ENCODE measurements around the gene TNRC6B.

TNRC6B gene

DNA sequence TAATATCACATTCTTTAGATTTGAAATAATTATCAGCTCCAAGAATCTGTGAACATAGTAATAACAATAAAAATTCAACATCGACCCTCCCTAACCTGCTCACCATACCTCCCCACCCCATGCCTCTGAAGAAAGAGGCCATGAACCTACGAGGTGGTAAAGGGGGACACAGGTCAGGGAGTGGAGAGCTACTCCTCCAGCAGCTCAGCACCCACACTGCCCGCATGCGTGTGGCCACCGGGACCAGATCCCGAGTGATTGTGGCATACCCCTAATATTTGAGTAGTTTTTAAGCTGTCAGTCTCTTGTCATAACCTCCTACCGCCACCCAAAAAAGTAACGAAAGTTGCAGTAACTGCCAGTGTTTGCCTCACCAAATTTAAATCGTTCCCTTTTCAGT is 151.7 kb downstream of the TNRC6B start:
- DNase-seq: no peak

DNA sequence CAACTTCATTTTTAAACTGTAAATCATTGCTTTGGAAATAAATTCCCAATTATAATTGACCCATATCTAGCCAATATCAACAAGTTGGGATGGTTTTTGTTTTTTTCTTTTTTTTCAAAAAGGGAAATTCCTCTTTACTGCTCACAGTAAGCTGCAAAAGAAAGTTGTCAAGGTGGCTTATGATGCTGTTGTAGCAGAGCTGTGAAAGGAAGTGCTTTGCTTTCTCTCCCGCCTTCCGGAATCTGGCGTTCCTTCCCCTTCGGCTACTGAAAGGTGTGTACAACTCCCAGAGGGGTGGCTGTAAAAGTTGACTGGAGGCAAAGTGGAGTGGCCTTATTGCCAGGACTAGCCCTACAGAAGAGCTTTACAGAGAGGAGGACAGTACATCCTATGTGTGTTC is 152.4 kb downstream of the TNRC6B start:
- no peak for DNase-seq

DNA sequence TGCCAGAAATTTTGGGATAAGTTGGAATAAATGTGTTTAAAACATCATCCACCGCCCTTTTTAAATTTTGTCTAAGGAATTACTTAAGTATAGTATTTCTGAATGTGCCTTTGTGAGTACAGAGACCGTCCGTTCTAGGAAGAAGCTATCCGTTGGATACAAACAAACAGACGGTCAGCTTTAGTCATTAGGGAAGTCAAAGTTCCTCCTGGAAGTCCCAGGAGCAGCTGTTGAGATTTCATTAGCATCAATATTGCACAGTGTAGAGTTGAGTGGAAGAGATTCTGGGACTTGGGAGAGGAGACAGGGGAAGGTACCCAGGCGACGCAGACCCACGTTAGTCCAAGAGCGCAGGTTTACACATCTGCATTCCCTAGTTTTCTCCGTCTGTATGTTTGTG is 152.9 kb downstream of the TNRC6B start:
- no peak for DNase-seq

DNA sequence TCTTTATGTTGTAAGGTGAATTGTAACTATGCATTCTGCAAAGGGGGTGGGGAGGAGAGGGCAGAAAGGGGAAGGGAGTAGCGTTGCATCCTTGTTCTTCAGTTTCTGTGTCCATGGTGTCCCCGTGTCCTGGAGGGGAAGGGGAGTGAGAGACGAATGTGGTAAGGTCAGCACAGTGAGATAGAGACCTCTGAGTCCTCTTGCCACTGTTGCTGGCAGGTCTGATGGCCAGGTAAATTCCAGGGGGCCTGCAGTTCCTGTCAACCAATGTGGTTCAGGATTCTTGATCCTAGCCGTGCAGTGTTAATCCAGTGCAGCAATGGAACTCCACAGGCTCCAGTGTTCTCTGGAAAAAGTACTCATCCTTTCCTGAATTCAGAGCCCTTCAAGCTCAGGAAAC is 154.0 kb downstream of the TNRC6B start:
- no peak for DNase-seq

DNA sequence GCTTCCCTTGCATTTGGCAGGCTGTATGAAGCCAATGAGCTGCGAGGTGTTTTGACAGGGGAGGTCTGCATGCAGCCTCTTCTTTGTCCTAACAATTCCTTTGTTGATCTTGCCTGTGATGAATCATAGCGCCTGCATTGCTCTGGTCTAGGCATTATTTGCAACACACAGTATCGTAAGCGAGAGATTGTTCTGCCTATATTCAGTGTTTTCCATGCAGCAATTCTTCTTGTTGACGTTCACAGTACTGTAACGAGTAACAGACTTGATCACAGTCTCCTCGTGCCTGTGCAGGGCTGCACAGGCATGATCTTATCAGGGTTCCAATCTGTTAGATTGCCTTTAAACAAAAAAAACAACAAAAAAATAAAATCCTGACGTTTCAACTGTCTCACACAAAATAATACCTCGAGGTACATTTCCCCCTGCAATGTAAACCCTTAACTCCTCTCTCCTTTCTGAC is 154.6 kb downstream of the TNRC6B start:
- DNase-seq: no peak

DNA sequence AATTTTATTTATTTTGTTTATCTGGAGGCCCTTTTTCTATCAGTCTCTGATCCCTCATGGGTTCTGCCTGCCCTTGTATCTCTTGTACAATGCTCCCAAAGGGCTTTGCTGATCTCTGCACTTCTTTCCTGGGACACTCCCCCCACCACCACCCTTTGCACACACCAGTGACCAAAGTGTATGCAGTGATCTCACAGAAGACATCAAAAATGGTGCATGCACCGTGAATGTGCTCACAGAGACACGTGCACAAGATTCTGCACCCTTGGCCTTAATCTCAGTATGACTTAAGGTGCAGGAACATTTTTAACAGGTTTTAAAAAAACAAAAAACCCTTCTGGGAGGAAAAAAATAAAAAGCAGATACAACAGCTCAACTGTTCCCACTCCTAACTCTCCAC is 156.3 kb downstream of the TNRC6B start:
- no peak for DNase-seq

DNA sequence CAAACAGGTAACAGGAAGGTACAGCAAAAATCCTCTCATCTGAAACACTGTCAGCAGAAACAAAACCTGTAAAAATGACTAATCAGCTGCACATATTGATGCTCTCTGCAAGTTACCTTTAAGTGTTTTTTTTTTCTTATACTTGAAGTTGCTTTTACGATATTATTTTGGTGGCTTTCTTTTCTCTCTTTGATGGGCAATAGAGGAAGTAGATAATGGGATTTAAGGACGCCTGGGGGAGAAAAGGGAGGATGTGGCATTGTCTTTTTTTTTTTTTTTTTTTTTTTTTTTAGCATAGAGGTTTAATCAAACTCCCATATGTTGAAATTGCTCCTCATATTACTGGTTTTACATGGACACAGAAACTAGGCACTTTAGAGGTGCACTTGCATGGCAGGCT is 157.2 kb downstream of the TNRC6B start:
- no peak for DNase-seq

DNA sequence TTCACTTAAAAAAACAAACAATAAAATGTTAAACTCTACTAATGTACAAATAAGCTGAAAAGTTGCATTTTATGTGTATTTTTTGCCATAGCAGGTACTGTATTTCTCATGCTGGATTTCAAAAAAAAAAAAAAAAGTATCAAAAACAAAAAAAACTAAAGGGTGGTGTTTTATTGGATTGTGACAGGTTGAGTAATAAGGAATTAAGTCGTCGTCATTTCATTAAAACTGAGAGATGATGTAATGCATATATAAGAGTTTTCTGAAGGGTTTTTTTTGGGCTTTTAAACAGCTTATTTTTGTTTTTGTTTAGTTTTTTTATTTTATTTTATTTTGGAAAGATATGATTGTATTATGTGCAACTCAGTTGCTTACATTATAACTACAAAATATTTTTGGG is 157.6 kb downstream of the TNRC6B start:
- DNase-seq: no peak

DNA sequence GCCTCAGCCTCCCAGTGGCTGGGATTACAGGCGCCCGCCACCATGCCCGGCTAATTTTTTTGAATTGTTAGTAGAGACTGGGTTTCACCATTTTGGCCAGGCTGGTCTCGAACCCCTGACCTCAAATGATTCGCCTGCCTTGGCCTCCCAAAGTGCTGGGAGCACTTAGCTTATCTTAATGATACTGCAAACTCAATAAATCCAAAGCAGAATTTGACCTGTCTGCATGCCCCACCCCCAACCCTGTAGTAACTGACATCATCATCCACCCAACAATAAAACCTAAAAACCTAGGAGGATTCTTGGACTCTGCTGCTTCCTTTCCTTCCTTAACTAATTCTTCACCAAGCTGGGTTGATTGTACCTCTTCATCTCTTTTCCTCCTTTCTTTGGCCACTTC is 162.3 kb downstream of the TNRC6B start:
- no peak for DNase-seq

DNA sequence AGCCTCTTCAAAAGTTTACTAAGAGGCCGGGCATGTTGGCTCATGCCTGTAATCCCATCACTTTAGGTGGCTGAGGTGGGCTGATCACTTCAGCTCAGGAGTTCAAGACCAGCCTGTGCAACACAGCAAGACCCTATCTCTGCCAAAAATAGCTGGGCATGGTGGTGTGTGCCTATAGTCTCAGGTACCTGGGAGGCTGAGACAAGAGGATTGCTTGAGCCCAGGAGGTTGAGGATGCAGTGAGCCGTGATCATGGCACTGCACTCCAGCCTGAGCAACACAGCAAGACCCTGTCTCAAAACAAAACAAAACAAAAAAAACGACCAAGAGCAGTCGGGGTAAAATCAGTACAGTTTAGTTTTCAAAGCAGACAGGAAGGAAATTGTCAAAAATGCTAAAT is 163.9 kb downstream of the TNRC6B start:
- DNase-seq: no peak

DNA sequence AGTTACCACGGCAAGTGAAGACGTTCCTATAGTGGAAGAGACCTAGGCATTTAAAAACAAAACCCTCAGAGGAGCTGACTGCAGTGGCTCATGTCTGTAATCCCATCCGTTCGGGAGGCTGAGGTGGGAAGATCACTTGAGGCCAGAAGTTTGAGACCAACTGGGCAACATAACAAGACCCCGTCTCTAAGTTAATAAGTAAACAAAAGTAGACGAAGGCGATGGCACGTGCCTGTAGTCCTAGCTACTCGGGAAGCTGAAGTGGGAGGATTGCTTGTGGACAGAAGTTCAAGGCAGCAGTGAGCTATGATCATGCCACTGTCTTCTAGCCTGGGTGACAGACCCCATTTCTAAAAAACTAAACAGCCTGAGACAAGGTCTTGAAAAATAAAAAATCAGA is 164.8 kb downstream of the TNRC6B start:
- DNase-seq: no peak

DNA sequence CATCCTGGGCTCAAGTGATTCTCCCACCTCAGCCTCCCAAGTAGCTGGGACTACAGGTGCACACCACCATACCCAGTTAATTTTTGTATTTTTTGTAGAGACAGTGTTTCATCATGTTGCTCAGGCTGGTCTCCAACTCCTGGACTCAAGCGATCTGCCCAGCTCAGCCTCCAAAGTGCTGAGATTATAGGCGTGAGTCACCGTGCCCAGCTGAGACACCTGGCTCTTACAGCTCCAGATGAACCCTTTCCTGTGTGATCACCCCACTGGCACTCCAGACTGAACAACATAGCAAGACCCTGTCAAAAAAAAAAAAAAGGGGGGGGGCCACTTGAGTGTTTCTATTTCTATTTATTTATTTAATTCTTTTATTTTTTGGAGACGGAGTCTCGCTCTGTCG is 167.5 kb downstream of the TNRC6B start:
- DNase-seq: no peak

DNA sequence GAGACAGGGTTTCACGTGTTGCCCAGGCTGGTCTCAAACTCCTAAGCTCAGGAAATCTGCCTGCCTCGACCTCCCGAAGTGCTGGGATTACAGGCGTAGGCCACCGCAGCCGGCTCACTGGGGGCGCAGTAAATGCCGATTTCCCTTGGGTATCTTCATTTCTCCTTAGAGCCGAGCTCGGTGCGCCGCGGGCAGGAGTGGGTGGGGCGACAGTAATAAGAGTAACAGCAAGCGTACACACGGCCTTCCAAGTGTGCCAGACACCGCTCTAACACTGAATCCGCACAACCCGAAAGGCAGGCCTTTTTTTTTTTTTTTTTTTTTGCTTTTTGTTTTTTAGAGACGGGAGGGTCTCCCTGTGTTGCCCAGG is 168.1 kb downstream of the TNRC6B start:
- peak; percentile 66 for DNase-seq

DNA sequence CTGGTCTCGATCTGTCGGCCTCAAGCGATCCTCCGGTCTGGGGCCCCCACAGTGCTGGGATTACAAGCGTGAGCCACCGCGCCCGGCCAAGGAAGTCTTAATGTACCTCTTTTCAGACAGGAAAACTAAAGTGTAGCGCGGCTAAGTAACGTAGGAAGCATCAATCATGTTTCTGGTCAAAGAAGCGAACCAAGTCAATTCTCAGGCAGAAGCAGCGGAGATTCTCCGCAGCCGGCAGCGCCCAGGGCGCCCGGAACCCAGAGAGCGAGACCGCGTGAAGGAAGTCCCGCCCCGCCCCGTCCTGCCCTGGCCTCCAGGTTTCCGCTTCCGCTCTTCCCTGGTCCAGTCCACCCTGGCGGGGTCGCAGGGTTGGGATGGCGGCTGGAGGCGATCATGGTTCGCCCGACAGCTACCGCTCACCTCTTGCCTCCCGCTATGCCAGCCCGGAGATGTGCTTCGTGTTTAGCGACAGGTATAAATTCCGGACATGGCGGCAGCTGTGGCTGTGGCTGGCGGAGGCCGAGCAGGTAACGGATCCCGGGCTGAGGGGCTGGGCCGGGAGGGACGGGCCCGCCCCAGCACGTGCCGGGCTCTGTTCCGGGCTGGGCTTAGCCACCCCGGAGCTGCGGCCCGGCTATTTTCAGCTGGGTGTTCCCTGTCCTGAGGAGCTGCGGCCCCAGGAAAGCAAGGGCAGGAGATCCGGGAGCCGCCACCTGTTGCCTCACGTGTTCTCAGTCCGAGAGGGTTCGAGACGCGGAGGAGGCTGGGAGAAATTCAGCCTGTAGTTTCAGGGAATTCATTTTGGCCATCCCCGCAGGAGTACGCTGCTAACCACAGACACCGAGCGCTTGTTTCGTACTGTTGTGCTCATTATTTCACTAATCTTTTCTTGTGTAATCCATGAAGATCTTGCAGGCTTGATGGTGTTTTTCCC is 168.7 kb downstream of the TNRC6B start, which contains the start of gene ADSL:
Gene ADSL, plus strand, starts transcription at position 316 of the 934 bp plus-strand sequence. Its CDS starts 59 bp downstream, at position 375.
- peak; percentile 75 for DNase-seq

DNA sequence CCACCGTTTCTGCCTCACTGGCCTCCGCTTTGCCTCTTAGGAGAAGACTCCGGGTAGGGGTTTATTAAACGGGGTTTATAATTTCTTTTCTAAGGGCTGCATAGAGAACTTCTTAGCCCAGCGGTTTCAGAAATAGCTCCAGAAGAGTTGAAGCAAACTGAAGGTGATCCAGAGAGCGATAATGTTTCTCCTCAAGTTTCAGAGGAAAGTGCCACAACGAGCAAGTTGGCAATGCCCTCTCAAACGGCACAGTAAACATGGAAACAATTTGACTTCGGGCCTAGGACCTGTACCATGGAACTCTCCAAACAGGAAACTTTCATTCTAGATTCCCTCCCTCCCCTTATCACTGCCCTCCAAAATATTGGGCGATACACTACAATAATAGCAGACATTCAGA is 169.6 kb downstream of the TNRC6B start:
- no peak for DNase-seq

DNA sequence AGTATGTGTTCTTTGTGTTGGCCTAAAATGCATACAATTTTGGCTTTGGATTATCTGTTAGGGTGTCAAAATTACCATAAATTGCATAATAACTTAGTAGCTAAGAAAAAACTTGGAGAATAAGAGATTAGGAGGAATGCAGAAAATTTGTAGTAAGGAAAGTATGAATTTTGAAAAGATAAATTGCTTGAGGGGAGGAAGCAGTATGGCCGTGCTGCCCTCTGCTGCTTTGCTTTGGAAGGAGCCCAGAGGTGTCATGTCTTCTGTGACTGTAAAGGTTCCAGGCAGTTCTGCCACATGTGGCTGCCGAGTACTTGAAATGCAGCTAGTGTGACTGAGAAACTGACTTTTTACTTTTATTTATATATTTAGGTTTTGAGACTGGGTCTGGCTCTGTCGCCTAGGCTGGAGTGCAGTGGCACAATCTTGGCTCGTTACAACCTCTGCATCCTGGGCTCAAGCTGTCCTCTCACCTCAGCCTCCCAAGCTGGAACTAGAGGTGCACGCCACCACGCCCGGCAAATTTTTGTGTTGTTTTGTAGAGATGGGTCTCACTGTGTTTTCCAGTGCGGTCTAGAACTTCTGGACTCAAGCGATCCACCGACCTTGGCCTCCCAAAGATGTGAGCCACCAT is 170.4 kb downstream of the TNRC6B start:
- DNase-seq: peak; percentile 32

DNA sequence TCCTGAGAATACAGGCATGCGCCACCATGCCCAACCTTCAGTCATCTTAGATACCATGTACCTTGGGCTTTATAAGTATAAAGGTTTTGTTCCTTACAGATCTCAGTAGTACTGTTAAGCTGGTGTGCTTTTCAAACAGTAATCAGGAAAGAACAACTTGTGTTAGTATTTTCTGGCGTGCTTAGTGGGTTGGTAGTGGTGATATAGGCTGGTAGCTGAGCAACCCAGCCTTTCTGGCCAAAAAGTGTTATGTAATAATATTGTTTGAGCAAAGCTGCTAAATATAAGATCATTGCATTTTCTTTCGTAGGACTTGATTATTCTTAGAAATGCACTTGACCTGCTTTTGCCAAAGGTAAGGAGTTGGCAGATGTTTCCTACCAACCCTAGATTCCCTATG is 175.0 kb downstream of the TNRC6B start:
- DNase-seq: no peak

DNA sequence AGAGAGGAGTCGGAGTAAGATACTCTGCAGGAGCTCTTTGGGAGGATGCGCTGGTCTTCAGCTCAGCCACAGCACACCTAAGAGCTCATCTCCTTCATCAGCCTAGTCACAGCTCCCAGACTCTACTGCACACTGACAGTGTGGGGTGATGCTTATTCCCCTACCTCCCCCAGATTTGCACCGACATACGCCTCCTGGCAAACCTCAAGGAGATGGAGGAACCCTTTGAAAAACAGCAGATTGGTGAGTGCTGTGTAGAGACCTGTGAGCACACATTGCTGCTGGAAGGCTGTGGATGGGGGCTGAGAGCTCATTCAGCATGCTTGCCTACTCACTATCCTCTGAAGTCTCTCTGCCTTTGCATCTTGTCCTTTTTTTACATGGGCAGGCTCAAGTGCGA is 183.4 kb downstream of the TNRC6B start:
- DNase-seq: no peak

DNA sequence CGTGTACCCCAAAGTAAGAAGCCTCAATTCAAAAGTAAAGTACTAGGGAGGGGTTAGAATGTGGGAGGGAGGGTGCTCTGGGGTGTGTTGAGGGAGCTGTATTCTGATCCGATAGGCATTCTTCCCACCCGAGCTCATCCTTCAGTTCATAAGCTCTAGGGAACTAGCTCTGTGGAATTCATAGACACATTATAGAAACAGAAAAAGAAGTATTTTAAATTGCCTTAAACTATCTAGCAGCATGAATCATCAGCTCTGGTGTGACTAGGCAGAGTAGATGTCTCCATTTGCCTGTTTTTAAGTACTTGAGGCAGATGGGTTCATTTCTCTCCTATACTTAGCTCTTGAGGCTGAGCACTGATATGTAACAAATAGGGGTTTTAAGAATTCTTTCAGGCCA is 185.3 kb downstream of the TNRC6B start:
- no peak for DNase-seq

DNA sequence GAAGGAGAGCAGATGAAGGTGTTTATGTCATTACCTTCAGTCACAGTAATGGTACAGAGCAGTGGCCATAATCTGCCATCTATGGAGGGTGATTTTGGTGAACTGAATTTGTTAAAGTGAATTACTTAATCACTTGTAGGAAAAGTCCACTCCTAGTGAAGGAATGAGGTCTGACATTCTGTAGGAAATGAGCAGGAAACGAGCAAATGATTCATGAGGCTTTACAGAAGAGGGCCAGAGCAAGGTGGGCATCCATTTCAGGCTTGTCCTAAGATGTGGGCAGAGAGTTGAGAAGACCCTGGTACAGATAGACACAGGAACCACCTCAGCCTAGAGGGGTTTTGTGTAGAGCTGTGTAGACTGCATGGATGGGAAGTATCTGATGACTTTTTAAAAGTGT is 186.7 kb downstream of the TNRC6B start:
- DNase-seq: no peak

DNA sequence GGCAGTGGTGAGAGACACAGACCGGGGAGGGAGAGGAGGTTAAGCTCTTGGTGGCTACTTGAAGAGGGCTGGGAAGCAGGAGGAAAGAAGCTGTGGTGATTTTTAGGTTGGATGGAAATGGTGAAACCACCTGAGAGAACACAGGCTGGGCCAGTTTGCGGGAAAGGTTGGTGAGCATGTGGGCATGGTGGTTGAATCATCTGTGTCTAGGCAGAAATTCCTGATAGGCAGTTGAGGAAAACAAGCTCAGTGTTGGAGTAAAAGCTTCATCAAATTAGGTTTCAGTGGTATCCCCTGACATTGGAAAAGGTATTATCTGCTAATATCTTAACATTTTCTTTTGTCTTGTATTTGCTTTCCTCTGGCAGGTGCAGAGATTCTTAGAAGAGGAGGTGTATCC is 188.3 kb downstream of the TNRC6B start:
- DNase-seq: no peak

DNA sequence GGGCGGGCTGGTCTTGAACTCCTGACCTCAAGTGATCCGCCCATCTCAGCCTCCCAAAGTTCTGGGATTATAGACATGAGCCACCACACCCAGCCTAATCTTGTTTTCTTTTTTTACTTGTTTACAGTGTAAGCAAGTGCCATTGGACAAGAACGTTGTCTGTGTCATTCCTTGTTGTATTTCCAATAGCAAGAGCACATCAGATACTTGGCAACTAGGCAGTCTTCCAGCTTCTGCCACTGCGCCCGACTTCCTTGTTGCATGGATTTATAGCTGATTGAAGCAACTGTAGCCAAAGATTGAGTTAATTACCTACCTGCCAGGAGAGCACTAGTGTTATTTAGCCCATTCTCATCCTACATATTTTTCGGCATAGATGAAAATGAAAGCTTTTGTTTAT is 189.6 kb downstream of the TNRC6B start:
- DNase-seq: no peak

DNA sequence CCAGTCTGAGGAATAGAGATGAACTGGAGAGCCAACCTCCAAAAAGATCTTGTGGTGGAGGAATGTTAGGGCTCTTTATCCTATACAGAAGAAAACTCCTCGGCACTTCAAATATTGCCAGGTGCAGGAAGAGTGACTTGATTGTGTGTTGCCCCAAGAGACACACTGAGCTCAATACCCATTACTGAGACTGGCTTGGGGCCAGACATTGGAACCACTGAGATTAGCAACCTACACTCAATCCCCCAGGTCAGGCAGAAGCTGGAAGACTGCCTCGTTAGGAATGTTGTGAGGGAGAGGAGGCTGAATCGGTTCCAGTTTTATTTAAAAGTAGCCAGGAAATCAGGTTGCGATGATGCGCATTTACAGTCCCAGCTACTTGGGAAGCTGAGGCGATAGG is 190.3 kb downstream of the TNRC6B start:
- peak; percentile 2 for DNase-seq

DNA sequence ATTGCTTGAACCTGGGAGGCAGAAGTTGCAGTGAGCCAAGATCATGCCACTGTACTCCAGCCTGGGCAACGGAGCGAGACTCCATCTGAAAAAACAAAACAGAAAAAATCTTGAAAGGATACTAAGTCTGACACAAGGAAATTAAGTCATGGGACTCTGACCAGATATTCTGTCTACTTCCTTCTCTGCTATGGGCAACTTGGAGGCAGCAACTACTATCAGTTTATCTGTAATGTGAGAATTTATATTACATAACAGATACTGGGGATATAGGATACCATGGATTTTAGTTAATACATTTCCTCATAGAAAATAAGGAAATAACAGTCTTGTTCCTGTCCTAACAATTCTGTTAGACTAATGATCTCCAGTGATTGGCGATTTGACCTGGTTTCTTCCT is 191.1 kb downstream of the TNRC6B start:
- DNase-seq: no peak
